GM12875 (cell line): Measurements from ENCODE around the gene SPRING1.
"Not testable (repeated sequence)": the region's sequence is repeated elsewhere in the genome, so short reads cannot be mapped to it uniquely, and the experiment has no call there.

Experiments
- H3K4me3 ChIP-seq: one replicate; pipeline ENCODE4 v1.5.1; 2011; ENCODE audit warnings: low read depth, low read length, control low read depth
- TF ChIP-seq, protein P1 (sequence below): IDR thresholded peaks from 2 replicates; pipeline ENCODE4 v1.5.1; 2011; ENCODE audit warnings: low read depth, mild to moderate bottlenecking, control low read depth, inconsistent platforms, low read length, moderate library complexity, borderline replicate concordance; ENCODE audit not compliant: insufficient read depth

Gene SPRING1

DNA sequence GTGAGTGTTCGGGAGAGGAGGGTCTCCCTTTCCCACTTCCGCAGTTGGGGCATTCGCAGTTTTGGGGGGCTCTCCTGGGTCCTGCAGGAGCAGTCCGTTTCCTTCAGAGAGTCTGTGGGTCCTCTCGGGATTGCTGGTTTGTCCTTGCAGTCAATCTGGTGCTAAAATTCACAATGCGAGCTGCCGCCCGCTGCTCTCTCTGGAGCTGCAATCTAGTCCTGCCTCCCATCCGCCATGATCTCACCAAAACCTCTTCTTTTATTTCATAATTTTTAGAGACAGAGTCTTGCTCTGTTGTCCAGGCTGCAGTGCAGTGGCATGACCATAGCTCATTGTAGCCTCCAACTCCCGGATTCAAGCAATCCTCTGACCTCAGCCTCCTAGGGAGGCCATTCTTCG, 22.8 kb upstream of the SPRING1 start:
- TF ChIP-seq, protein P1, sequence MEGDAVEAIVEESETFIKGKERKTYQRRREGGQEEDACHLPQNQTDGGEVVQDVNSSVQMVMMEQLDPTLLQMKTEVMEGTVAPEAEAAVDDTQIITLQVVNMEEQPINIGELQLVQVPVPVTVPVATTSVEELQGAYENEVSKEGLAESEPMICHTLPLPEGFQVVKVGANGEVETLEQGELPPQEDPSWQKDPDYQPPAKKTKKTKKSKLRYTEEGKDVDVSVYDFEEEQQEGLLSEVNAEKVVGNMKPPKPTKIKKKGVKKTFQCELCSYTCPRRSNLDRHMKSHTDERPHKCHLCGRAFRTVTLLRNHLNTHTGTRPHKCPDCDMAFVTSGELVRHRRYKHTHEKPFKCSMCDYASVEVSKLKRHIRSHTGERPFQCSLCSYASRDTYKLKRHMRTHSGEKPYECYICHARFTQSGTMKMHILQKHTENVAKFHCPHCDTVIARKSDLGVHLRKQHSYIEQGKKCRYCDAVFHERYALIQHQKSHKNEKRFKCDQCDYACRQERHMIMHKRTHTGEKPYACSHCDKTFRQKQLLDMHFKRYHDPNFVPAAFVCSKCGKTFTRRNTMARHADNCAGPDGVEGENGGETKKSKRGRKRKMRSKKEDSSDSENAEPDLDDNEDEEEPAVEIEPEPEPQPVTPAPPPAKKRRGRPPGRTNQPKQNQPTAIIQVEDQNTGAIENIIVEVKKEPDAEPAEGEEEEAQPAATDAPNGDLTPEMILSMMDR: no peak
- no peak overlapping the region for H3K4me3 ChIP-seq

DNA sequence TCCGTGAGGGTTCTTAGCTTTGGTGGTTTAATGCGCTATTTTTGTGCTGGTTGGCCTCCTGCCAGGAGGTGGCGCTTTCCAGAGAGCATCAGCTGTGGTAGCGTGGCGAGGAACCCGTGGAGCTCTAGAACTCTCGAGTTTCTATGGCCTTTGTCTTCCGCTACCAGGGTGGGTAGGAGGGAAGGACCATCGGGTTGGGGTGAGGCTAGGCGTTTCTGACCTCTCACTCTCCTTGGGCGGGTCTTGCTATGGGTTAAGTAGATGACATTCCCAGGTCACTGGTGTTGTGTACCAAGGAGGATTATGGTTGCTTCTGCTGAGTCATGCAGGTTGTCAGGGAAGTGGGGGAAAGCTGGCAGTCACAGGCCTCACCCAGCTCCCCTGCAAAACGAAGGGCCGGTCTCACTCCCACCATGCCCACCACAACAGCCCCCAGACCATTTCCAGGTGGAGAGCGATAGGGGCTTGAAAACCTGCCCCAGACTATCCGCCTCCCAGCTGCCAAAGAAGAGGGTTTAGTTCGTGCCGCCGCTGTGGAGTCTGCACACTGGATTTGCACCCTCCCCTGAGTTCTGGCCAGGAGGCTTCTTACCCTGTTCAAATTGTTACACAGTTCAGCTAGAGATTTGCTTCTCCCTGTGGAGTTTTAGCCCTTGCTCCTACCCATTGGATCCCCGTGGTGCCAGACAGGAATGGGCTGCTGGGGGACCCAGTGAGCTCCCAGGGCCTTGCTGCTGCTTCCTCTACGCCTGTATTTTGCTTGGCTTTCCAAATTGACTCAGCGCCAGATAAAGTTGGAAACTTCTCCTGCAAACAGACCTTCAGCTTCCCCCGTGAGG, 22.1 kb upstream of the SPRING1 start:
- no peak overlapping the region for H3K4me3 ChIP-seq
- TF ChIP-seq, protein P1: no peak

DNA sequence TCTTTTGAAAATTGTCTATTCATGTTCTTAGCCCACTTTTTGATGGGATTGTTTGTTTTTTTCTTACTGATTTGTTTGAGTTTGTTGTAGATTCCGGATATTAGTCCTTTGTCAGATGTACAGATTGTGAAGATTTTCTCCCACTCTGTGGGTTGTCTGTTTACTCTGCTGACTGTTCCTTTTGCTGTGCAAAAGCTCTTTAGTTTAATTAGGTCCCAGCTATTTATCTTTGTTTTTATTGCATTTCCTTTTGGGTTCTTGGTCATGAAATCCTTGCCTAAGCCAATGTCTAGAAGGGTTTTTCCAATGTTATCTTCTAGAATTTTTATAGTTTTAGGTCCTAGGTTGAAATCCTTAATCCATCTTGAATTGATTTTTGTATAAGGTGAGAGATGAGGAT, 16.9 kb upstream of the SPRING1 start:
- H3K4me3 ChIP-seq: not testable (repeated sequence)

DNA sequence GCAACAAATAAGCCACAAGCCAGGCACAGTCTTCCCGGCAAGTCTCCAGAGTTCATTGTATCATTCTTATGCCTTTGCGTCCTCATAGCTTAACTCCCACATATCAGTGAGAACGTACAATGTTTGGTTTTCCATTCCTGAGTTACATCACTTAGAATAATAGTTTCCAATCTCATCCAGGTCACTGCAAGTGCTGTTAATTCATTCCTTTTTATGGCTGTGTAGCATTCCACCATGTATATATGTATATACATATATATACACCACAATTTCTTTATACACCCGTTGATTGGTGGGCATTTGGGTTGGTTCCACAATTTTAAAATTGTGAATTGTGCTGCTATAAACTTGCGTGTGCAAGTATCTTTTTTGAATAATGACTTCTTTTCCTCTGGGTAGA, 16.2 kb upstream of the SPRING1 start:
- H3K4me3 ChIP-seq: not testable (repeated sequence)

DNA sequence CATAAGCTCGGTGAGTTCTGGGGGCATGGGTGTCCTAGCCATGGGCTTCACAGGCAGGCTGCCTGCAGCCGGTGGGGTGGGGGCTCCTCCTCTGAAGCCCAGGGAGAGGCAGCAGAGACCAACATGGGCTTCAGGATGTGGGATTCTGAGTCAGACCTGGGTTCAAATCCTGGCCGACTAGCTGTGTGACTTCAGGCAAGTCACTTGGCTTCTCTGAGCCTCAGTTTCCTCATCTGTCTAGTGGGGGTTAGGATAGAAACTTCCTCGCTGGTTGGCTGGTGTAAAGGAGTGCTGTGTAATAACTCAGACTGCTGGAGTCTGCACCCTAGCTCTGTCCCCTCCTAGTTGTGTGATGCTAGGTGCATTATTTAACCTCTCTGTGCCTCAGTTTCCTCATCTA, 12.4 kb upstream of the SPRING1 start:
- H3K4me3 ChIP-seq: no peak overlapping the region
- TF ChIP-seq, protein P1: no peak

DNA sequence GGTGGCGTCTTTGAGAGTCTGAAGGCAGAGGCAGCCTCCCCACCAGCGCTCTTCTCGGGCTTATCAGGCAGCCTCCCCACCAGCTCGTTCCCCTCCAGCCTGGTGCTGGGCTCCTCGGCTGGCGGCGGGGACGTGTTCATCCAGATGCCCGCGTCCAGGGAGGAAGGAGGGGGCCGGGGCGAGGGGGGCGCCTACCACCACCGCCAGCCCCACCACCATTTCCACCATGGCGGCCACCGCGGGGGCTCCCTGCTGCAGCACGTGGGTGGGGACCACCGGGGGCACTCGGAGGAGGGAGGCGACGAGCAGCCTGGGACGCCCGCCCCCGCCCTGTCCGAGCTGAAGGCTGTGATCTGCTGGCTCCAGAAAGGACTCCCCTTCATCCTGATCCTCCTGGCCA, 12.0 kb upstream of the SPRING1 start:
- TF ChIP-seq, protein P1: no peak

DNA sequence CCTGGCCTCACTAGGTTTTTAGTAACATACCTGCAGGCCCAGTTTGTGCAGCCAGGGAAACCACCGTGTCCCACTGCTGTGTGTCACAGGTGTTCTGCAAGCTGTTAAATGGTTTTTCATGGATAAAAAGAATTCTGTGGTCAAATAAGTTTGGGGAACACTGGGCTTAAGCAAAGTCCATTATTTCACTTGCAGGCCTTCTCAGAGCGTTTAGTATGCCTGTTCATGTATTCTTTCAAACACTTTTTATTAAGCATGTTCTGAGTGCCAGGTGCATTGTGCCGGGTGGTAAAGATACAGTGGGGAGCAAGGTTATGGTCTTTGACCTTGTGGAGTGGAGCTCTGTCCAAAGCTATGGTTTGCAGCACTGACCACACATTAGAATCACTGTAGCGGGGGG, 7.7 kb upstream of the SPRING1 start:
- TF ChIP-seq, protein P1: no peak
- H3K4me3 ChIP-seq: no peak overlapping the region

More for the DNA sequence above, 12.0 kb upstream of the SPRING1 start:
- H3K4me3 ChIP-seq: no peak overlapping the region

DNA sequence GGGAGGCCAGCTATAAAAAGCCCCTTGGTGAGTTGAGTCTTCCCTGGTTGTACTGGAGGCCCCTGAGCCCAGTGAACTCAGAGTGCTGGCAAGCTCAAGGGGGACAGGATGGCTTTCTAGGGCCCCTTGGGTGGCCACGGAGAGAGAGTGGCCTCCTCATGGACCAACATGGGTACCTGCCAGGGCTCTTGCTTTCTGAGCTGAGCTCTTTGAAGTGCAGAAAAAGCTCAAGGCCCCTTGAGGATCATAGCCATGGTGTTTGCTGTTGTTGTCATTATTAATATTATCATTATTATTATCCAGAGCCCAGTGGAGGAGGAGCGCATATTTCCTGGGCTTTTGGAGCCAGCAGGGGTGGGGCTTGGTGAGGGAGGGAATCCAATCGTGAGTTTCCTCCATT, 6.9 kb upstream of the SPRING1 start:
- TF ChIP-seq, protein P1: no peak
- H3K4me3 ChIP-seq: no peak overlapping the region

DNA sequence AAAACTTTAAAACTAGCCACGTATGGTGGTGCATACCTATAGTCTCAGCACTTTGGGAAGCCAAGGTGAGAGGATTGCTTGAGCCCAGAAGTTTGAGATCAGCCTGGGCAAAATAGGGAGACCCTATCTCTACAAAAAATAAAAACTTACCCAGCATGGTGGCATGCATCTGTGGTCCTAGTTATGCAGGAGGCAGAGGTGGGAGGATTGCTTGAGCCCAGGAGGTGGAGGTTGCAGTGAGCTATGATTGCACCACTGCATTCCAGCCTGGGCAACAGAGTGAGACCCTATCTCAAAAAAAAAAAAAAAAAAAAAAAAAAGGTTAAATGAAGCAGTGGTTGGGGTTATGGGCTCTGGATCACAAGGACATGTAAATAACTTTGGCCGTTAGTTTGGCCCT, 4.9 kb upstream of the SPRING1 start:
- H3K4me3 ChIP-seq: not testable (repeated sequence)
